HG03196 (cell line): ENCODE results near the gene ASCC1.
"Not testable (repeated sequence)": the region's sequence is repeated elsewhere in the genome, so short reads cannot be mapped to it uniquely, and the experiment has no call there.

ENCODE experiments used
- ATAC-seq: cut with Tn5 transposase; IDR thresholded peaks from one replicate; pipeline ENCODE4 v1.9.1; 2021; ENCODE audit not compliant: unreplicated experiment

Gene ASCC1

GRCh38 chr10:72223743-72224101 lies 7.6 kb upstream of the ASCC1 start:
- no peak for ATAC-seq

- no peak for ATAC-seq
These were observed 5.2 kb upstream of the ASCC1 start for GRCh38 chr10:72221278-72221677.

GRCh38 chr10:72220637-72221036 lies 4.6 kb upstream of the ASCC1 start:
- ATAC-seq, result no peak

DNA sequence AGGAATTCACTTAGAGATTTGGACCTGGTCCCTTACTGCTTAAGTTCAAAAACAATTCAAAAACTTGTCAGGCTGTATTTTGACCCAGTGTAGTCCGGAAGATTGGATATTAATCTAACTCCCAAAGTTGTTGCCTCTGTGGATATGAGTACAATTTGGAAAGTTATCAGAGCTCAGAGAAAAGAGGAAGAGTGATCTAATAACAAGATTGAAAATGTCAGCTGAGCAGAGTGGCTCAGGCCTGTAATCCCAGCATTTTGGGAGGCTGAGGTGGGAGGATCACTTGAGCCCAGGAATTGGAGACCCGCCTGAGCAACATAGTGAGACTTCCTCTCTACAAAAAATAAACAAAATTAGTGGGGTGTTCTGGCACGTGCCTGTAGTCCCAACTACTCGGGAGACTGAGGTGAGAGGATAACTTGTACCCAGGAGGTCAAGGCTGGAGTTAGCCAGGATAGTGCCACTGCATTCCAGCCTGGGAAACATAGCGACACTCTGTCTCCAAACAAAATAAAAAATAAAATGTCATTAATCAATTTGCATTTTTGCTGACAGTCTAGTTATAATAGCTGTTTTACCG lies 3.2 kb upstream of the ASCC1 start:
- ATAC-seq, result no peak

DNA sequence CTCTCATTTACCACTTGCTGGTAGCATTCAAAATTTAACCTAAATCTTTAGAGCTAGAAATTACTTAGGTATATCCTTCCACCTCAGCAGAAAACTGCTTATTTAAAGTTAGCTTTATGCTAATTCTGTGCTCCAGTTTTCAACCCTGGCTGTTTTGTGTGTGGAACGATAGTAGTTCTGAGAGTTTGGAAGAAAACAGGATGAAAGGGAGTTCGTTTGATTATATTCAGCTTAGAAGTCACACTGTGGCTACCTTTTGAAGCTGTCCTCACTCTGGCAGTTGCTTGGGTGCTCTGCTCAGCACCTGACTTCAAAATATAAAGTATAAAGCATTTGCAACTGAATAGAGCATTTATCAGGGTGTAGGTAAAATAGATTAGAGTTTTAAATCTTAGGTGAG lies 2.6 kb upstream of the ASCC1 start:
- no peak for ATAC-seq

DNA sequence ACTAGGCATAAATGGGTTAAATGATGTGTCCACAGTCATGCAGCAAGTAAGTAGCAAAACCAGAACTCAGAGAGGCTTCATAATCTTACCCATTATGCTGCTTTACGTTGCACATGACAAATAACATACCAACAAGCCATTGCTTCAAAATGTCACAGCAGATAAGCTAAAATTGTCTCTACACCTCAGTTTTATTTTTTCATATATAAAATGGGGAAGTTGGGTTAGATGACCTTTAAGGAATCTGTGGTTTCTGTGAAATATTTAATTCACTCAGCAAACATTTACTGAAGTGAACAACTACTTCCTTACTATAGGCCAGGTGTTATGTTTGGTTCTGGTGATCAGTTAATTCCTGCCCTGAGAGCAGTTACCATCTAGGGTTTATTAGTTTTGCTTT lies 2.2 kb upstream of the ASCC1 start:
- no peak for ATAC-seq

DNA sequence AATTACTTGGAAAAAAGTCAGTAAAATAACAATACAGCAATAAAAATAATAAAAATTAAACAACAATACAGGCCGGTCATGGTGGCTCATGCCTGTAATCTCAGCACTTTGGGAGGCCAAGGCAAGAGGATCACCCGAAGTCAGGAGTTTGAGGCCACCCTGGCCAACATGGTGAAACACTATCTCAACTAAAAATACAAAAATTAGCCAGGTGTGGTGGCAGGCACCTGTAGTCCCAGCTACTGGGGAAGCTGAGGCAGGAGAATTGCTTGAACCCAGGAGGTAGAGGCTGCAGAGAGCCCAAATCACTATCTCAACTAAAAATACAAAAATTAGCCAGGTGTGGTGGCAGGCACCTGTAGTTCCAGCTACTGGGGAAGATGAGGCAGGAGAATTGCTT lies 4.2 kb downstream of the ASCC1 start:
- ATAC-seq, result not testable (repeated sequence)

DNA sequence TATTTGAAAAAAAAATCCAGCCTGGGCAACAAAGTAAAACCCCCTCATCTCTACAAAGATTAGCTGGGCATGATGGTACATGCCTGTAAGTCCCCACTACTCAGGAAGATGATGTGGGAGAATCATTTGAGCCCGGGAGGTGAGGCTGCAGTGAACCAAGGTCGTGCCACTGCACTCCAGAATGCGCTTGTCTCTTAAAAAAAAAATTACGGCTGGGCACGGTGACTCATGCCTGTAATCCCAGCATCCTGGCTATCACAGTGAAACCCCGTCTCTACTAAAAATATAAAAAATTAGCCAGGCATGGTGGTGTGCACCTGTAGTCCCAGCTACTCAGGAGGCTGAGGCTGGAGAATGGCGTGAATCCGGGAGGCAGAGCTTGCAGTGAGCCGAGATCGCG lies 4.7 kb downstream of the ASCC1 start:
- ATAC-seq, result not testable (repeated sequence)

GRCh38 chr10:72208526-72208925 lies 7.5 kb downstream of the ASCC1 start:
- ATAC-seq, result not testable (repeated sequence)

DNA sequence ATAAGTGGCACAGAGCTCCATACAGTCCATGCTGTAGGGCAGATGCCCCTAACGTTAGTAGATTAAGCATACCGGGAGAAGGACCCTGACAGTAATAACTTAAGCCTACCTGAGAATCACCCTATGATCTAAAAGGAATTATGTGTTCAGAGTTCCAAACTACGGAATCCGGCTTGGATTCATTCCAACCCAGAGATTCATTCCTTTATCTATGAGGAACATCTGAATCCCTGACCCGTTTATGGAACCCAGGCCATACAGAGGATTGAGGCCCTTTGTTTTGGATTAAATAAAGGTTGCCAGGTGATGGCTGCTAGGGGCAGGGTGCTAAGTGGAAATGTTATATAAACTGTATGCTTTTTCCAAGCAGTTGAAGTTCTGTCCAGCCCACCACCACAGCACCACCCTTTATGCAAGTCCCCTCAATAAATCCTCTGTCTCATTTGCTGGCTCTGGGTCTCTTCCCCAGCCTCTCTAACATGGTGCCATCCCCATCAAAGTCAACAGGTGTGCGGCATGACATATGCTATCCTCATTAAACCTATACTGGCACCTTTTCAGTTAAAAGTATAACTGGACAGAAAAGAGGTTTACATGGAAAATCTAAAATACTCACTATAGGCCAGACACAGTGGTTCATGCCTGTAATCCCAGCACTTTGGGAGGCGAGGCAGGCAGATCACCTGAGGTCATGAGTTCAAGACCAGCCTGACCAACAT lies 9.4 kb downstream of the ASCC1 start:
- no peak for ATAC-seq

- ATAC-seq, result no peak
These were observed 11.4 kb downstream of the ASCC1 start for GRCh38 chr10:72204724-72205123.

DNA sequence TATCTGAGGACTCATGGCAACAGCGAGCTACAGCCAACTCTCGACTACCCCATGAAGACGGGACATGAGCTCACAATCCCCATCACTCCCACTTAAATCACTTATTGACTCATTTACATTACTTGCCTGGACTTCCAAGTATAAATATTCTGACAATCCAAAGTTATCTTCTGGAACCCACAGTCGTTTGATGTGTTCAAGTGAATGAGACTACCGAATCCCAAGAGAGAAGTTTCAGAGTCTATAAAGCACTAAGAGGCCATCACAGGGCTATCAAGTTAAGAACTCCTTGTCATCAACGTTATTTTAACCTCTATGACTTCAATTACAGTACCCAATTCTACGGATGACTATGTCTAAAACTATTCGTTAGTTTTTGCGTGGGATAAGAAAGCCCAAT lies 11.8 kb downstream of the ASCC1 start:
- ATAC-seq, result no peak

- no peak for ATAC-seq
These were observed 14.8 kb downstream of the ASCC1 start for GRCh38 chr10:72201293-72201692.

DNA sequence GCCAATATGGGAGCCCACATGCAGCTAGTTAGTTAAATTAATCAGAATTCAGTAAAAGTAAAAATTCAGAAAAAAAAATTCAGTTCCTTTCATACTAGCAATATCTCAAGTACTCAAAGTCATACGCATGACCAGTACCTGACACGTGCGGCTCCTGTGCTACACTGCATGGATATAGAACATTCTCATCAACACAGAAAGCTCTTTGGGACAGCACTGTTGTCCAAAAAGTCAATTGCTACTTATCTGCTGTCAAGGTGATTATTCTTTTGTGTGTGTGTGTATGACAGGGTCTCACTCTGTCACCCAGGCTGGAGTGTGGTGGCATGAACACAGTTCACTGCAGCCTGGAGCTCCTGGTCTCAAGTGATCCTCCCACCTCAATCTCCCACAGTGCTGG lies 15.2 kb downstream of the ASCC1 start:
- no peak for ATAC-seq

GRCh38 chr10:72194949-72195348 lies 21.1 kb downstream of the ASCC1 start:
- no peak for ATAC-seq

DNA sequence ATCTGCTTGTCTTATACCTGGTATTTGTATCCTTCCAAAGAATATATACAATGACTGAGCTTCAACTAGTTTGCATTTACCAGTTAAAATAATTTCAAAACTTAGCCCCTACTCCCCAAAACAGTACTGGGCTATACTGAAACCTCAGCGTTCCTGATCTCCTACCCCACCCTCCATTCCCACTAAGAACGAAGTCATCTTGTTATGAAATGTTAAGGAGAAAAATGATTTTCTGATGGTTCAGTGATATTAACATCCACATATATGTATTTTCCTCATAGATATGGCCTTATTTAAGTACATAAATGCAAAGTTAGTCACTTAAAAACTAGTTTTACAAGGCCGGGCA lies 29.1 kb downstream of the ASCC1 start:
- ATAC-seq, result no peak

DNA sequence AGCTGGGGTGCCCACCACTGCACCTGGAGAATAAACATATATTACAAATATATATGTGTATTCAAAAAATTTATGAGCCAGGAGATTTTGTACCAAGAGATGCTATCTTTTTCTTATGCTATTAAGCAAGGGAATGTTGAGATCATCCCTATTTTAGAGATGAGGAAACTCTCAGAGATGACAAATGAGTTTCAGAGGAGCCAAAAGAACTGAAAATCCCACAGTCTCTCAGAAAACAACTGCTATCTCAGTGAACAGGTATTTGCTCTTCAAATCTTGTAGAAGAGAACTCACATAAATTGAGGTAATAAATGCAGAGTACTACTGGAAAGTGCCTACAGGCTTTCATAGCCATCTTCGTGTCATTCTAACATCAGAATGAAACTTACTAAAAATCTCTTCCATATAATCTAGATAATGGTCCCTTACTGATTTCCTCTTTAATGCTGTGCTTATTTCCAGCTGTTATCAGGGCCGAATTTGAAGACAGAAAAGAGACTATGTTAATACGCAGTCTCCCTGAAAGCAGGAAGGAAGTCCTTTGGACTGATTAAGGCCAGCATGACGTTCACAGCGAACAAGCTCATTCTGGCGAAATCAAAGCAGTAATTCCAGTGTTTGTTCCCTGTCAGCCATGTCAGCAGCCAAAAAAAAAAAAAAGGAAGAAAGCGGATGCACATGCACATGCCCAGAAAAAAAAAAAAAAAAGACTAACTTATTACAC lies 29.7 kb downstream of the ASCC1 start:
- no peak for ATAC-seq

DNA sequence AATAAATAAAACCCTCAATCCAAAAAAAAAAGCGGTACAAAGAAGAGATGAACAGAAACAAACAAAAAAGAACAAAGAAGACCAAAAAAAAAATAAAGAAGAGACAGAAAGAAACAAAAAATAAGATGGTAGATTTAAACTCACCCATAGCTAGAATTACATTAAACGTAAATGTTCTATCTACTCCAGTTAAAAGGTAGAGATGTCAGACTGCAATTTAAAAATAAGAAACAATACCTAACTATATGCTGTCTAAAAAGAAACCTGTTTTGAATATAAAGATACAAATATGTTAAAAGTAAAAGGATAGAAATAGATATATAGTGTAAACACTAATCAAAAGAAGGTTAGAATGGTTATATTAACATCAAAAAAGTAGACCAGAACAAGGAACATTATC lies 31.9 kb downstream of the ASCC1 start:
- no peak for ATAC-seq

GRCh38 chr10:72177454-72177853 lies 38.6 kb downstream of the ASCC1 start:
- ATAC-seq, result no peak

GRCh38 chr10:72176701-72177100 lies 39.4 kb downstream of the ASCC1 start:
- no peak for ATAC-seq

- no peak for ATAC-seq
These were observed 40.9 kb downstream of the ASCC1 start for GRCh38 chr10:72175149-72175548.

GRCh38 chr10:72174297-72174662 lies 41.8 kb downstream of the ASCC1 start:
- no peak for ATAC-seq
